Ascending aorta (tissue), 2 donors: ENCODE data around the gene ARHGAP15. TPM values are rescaled to one million over a fixed set of nuclear protein-coding genes. Genes with fewer than 3 reads are reported as not detected.

Experiments used
- DNase-seq, 2 donors: peaks; one replicate each; pipeline ENCODE4 v3.0.0-alpha.2; 2019; ENCODE audit warnings: low spot score in 2 of 2
- H3K27ac ChIP-seq, 2 donors: fragments of 200-600 bp; sonication (generic); one replicate each; pipeline ENCODE4 v1.5.1; 2016 to 2017; ENCODE audit warnings: mild to moderate bottlenecking in 1 of 2
- H3K27me3 ChIP-seq: fragments of 200-600 bp; sonication (generic); one replicate; pipeline ENCODE4 v1.5.1; 2017
- H3K36me3 ChIP-seq, 2 donors: fragments of 200-600 bp; sonication (generic); one replicate each; pipeline ENCODE4 v1.5.1; 2016
- H3K4me1 ChIP-seq, 2 donors: fragments of 200-600 bp; sonication (generic); one replicate each; pipeline ENCODE4 v1.5.1; 2016 to 2017; ENCODE audit warnings: mild to moderate bottlenecking in 1 of 2
- H3K4me3 ChIP-seq, 2 donors: fragments of 200-600 bp; sonication (generic); one replicate each; pipeline ENCODE4 v1.5.1; 2016 to 2017; ENCODE audit warnings: mild to moderate bottlenecking in 1 of 2
- H3K9me3 ChIP-seq, 2 donors: fragments of 200-600 bp; sonication (generic); one replicate each; pipeline ENCODE4 v1.5.1; 2016
- CTCF ChIP-seq, 3 experiments: fragments of 200-600 bp in 2 of 3; fragments of 450-650 bp in 1 of 3; sonication (generic) in 2 of 3; IDR thresholded peaks; one replicate each; pipeline ENCODE4 v1.5.1; 2016 to 2019; ENCODE audit warnings: antibody characterized with exemption in 3 of 3, mild to moderate bottlenecking in 1 of 3, moderate library complexity in 1 of 3
- intact Hi-C: fragments of 100-400 bp; cut with DNase I; formaldehyde crosslinking; loops from one replicate; pipeline ENCODE4 v1.15.1; 2023
- total RNA-seq: library from RNA; depleted of rRNA; stranded (reverse); fragments of >200 nt; gene quantifications from one replicate; pipeline ENCODE4 v1.1.0, GENCODE V29; 2016

Gene ARHGAP15
- total RNA-seq, 1 donor from 2014 or later = 1.4 TPM

DNA sequence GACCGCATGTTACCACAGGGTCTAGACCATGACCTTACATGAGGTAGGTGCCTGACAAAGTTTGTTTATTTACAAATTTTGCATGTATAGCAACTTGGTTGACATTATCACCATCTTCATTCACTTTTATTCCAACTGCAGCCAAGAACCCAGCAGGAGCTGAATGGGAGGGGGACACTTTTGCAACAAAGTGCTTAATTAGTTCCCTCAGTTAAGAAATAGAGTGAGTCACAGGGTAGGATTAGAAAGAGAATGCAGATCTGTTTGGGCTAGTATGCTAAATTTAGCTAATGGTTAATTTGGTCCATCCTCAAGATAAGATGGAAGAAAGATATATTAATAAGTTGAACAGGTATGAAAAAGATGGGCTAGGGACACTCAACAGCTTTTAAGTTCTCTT, 678.9 kb downstream of the ARHGAP15 start:
- Histone ChIP-seq H3K27ac (no peak overlapping the region), H3K27me3 (no peaks in the 10 kb centered on the region), H3K9me3 (no peaks in the 10 kb centered on the region), H3K36me3 (no peaks in the 10 kb centered on the region), H3K4me3 (no peak overlapping the region), H3K4me1 (no peaks in the 10 kb centered on the region)
- DNase-seq = no peak
- TF ChIP-seq CTCF (IDR thresholded peaks at IDR 0.05) = no peak
- intact Hi-C loops = no loop called here

- H3K9me3 ChIP-seq = no peaks in the 10 kb centered on the region
- intact Hi-C loops = no loop called here
- H3K27ac ChIP-seq = no peak overlapping the region
- no peak for TF ChIP-seq CTCF (IDR thresholded peaks at IDR 0.05)
- DNase-seq = no peak
- H3K27me3 ChIP-seq = no peaks in the 10 kb centered on the region
- H3K4me3 ChIP-seq = no peak overlapping the region
- H3K4me1 ChIP-seq = no peaks in the 10 kb centered on the region
- no peaks in the 10 kb centered on the region for H3K36me3 ChIP-seq
These were observed 685.9 kb downstream of the ARHGAP15 start for GRCh38 chr2:143815082-143815481.

- Histone ChIP-seq H3K27ac (no peak overlapping the region), H3K36me3 (no peaks in the 10 kb centered on the region), H3K4me1 (no peaks in the 10 kb centered on the region), H3K27me3 (no peaks in the 10 kb centered on the region), H3K4me3 (no peak overlapping the region), H3K9me3 (no peaks in the 10 kb centered on the region)
- intact Hi-C loops = no loop called here
- no peak for DNase-seq
- no peak for TF ChIP-seq CTCF (IDR thresholded peaks at IDR 0.05)
These were observed 687.7 kb downstream of the ARHGAP15 start for GRCh38 chr2:143816916-143817315.
